PC-9 (cell line): ENCODE results near the gene NF2. TPM values are rescaled to one million over a fixed set of nuclear protein-coding genes. Genes with fewer than 3 reads are reported as not detected.

Experiments
- BruUV-seq: library from RNA; stranded (reverse); fragments of 400-500 nt; replicated peaks from 2 replicates; lab custom pipeline; 2021; lab: Mats Ljungman, UMichigan
- CTCF ChIA-PET: fragments of 300-600 bp; sonication (Branson Sonifier 250); formaldehyde crosslinking; loops from one replicate; lab custom pipeline; 2022; ENCODE audit warnings: antibody characterized with exemption; lab: Charles Lee
- POLR2A ChIA-PET: fragments of 300-600 bp; sonication (Branson Sonifier 250); formaldehyde crosslinking; loops from one replicate; lab custom pipeline; 2022; ENCODE audit warnings: antibody characterized with exemption; ENCODE audit not compliant: unreplicated experiment; lab: Charles Lee
- DNase-seq, 2 experiments: peaks; one replicate each; pipeline versions ENCODE4 v3.0.0 to v3.0.0-alpha.2; 2015 to 2022; ENCODE audit warnings: mixed read lengths in 1 of 2
- H2AFZ ChIP-seq: fragments of 200-600 bp; sonication (generic); 2 replicates; pipeline ENCODE4 v1.8.1; 2017; ENCODE audit warnings: antibody characterized with exemption
- H3F3A ChIP-seq: fragments of 200-600 bp; sonication (generic); 2 replicates; pipeline ENCODE4 v1.8.1; 2017; ENCODE audit warnings: antibody characterized with exemption, mild to moderate bottlenecking, low read depth; ENCODE audit not compliant: insufficient read depth
- H3K27ac ChIP-seq: fragments of 200-600 bp; sonication (generic); 2 replicates; pipeline ENCODE4 v1.6.1; 2016; ENCODE audit warnings: mixed run types
- H3K27me3 ChIP-seq: fragments of 200-600 bp; sonication (generic); 2 replicates; pipeline ENCODE4 v1.6.1; 2016; ENCODE audit warnings: low read depth, mixed run types; ENCODE audit not compliant: insufficient read depth
- H3K36me3 ChIP-seq: fragments of 200-600 bp; sonication (generic); 2 replicates; pipeline ENCODE4 v1.6.1; 2016; ENCODE audit warnings: low read depth, mixed run types
- H3K4me1 ChIP-seq: fragments of 200-600 bp; sonication (generic); replicated peaks from 2 replicates; pipeline ENCODE4 v1.6.1; 2016; ENCODE audit warnings: mixed run types; ENCODE audit not compliant: insufficient read depth
- H3K4me2 ChIP-seq: fragments of 200-600 bp; sonication (generic); 2 replicates; pipeline ENCODE4 v1.6.1; 2017; ENCODE audit warnings: mixed run types
- H3K4me3 ChIP-seq: fragments of 200-600 bp; sonication (generic); 2 replicates; pipeline ENCODE4 v1.6.1; 2016; ENCODE audit warnings: mixed run types
- H3K79me2 ChIP-seq: fragments of 200-600 bp; sonication (generic); 2 replicates; pipeline ENCODE4 v1.6.1; 2017; ENCODE audit warnings: low read depth, mixed run types
- H3K9me2 ChIP-seq: fragments of 200-600 bp; sonication (generic); 2 replicates; pipeline ENCODE4 v1.8.1; 2017; ENCODE audit warnings: mild to moderate bottlenecking; ENCODE audit not compliant: insufficient read depth
- H3K9me3 ChIP-seq: fragments of 200-600 bp; sonication (generic); 2 replicates; pipeline ENCODE4 v1.8.1; 2016; ENCODE audit warnings: low read depth; ENCODE audit not compliant: insufficient read depth
- H4K20me1 ChIP-seq: fragments of 200-600 bp; sonication (generic); 2 replicates; pipeline ENCODE4 v1.8.1; 2017; ENCODE audit not compliant: insufficient read depth
- CTCF ChIP-seq: fragments of 200-600 bp; sonication (generic); conservative IDR thresholded peaks from 2 replicates; pipeline ENCODE4 v1.6.1; 2017; ENCODE audit warnings: mixed run types, antibody characterized with exemption, mild to moderate bottlenecking, moderate library complexity
- EZH2 ChIP-seq: fragments of 200-600 bp; sonication (generic); IDR thresholded peaks from 2 replicates; pipeline ENCODE4 v1.8.0; 2017; ENCODE audit warnings: antibody characterized with exemption, low read depth
- intact Hi-C: fragments of 100-400 bp; cut with micrococcal nuclease; formaldehyde crosslinking; loops from one replicate; pipeline ENCODE4 v1.10.0; 2022; ENCODE audit not compliant: unreplicated experiment
- total RNA-seq: library from RNA; stranded (reverse); gene quantifications from 2 replicates; pipeline ENCODE4 v1.2.3, GENCODE V29; 2021

The NF2 gene
- total RNA-seq, 1 experiment from 2014 or later: 73.2 TPM

DNA sequence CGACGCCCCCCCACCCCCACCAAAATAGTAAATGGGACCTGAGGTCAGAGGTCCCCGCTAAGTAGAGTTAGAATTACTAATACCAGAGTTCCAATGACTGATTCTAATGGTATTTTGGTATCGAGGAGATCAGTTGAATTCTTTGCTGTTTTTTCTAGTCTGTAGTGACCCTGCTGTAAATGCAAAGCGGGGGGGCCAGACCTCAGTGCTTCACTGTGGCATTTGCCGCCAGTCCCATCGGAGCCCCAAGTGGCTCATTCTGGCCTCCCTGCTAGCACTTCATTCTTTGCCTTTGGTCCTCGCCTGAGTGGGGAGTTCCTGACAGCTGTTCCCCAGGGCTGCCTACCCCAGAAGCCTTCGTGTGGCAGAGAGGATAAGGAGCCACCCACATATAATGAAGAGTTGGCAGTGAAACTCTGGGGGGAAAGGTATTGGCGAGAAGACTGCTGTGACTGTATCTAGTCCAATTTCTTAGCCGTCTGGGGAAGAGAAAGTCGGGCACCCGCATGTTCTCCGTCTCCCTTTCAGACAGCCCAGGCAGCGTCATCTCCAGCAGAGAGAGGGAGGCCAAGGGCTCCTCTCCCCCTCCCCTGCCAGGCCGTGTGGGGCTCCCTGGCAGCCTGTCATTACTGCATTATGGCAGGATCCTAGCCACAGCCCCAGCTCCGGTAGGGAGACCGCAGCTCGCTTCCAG is 96.9 kb downstream of the NF2 start:
- ChIA-PET CTCF (no interaction called here), POLR2A (no interaction called here)
- DNase-seq: no peak
- no peak overlapping the region; the same call in 1 of the 2 replicates for H3K4me3 ChIP-seq
- TF ChIP-seq CTCF: no peak
- no peak for TF ChIP-seq EZH2
- H3K27me3 ChIP-seq: no peaks in the 10 kb centered on the region
- intact Hi-C loops: loop anchor here (5.0 kb wide), 4 partner anchors 97 to 387 kb away; no protein-coding TSS in a partner anchor
- H3K27ac ChIP-seq: peak overlapping the region; percentile 81
- no TSS peak for BruUV-seq
- H3K36me3 ChIP-seq: no peaks in the 10 kb centered on the region
- no peaks in the 10 kb centered on the region for H3K9me2 ChIP-seq
- peak overlapping the region; percentile 61 for H3K4me2 ChIP-seq
- no peak overlapping the region for H2AFZ ChIP-seq
- H3F3A ChIP-seq: peaks cover 46% of the 10 kb centered on the region
- peaks cover 54% of the 10 kb centered on the region for H3K4me1 ChIP-seq
- no peaks in the 10 kb centered on the region for H4K20me1 ChIP-seq
- no peaks in the 10 kb centered on the region for H3K9me3 ChIP-seq
- no peaks in the 10 kb centered on the region for H3K79me2 ChIP-seq

DNA sequence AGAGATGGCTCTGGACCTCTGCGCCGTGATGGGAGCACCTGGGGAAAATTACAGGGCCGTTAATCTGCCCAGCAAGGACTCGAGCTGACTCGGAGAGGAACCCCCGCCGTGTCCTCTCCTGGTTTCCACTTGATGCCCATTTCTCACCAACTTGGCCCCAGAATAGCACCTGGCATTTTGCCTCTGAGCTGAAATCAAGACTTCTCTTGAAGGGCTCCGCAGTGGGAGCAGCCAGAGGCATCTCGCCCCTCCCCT is 97.4 kb downstream of the NF2 start:
- intact Hi-C loops: loop anchor here (1.0 to 5.0 kb wide), 5 partner anchors 96 to 386 kb away; no protein-coding TSS in a partner anchor
- no TSS peak for BruUV-seq
- CTCF ChIA-PET: no interaction called here
- no peaks in the 10 kb centered on the region for H3K36me3 ChIP-seq
- H3F3A ChIP-seq: peaks cover 46% of the 10 kb centered on the region
- POLR2A ChIA-PET: interaction anchor here (0.5 kb wide), 1 partner anchor 66 kb away, joined by 5 read pairs; the partner anchor contains the start of gene ZMAT5
- H4K20me1 ChIP-seq: no peaks in the 10 kb centered on the region
- TF ChIP-seq EZH2 (no peak), CTCF (no peak)
- no peaks in the 10 kb centered on the region for H3K79me2 ChIP-seq
- peaks cover 54% of the 10 kb centered on the region for H3K4me1 ChIP-seq
- DNase-seq: no peak
- H2AFZ ChIP-seq: no peak overlapping the region
- peak overlapping the region; percentile 81 for H3K27ac ChIP-seq
- H3K9me3 ChIP-seq: no peaks in the 10 kb centered on the region
- peak overlapping the region; percentile 9; the same call in 1 of the 2 replicates for H3K4me3 ChIP-seq
- H3K4me2 ChIP-seq: peak overlapping the region; percentile 61
- no peaks in the 10 kb centered on the region for H3K9me2 ChIP-seq
- no peaks in the 10 kb centered on the region for H3K27me3 ChIP-seq

DNA sequence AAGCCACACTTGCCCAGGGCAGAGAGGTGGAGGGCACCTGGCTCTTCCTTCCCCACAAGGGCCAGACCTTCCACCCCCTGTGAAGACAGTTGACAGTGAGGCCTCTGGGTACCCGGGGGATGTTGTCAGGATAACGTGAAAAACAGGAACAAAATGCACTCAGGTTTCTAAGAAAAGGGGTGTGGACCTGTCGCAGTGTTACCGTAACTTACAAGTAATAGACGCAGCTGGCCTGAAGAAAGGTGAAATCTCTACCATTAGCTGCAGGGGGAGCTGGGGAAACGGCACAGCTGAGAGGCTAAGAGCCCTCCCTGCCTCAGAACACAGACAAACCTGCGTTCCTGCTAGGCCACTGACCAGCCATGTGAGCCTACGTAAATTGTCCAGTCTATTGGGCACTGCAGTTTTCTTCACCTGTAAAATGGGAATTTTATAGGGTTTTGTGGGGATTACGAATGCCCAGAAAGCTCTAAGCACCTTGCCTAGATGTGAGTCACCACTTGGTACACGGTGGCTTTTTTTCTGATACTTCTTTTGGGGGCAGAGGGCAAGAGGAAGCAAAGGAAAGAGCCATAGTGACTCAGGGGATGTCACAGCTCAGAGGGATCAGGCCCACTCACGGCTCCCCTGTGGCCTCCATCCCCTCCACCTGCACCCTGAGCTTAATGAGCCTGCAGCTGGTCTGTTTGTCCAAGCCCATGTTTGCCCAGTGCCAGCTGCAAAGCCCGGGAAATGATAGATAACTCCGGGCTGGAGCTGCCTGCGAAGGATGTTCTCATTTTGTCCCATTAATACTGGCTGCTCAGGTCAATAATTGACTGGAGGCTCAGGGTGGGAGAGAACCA is 97.9 kb downstream of the NF2 start:
- Histone ChIP-seq H3K36me3 (no peaks in the 10 kb centered on the region), H3K4me1 (peaks cover 54% of the 10 kb centered on the region), H3K4me2 (peak overlapping the region; percentile 61), H3K79me2 (no peaks in the 10 kb centered on the region), H3K27me3 (no peaks in the 10 kb centered on the region), H3K4me3 (peak overlapping the region; percentile 9; the same call in 1 of the 2 replicates), H3K27ac (peak overlapping the region; percentile 81), H4K20me1 (no peaks in the 10 kb centered on the region), H3F3A (peaks cover 46% of the 10 kb centered on the region), H3K9me2 (no peaks in the 10 kb centered on the region), H3K9me3 (no peaks in the 10 kb centered on the region), H2AFZ (no peak overlapping the region)
- no TSS peak for BruUV-seq
- POLR2A ChIA-PET: interaction anchor here (0.5 kb wide), 1 partner anchor 65 kb away, joined by 5 read pairs; the partner anchor contains the start of gene ZMAT5
- intact Hi-C loops: loop anchor here (1.0 to 5.0 kb wide), 5 partner anchors 96 to 386 kb away; no protein-coding TSS in a partner anchor
- peak; percentile 60 to 93 for DNase-seq
- TF ChIP-seq CTCF: peak; percentile 70
- no peak for TF ChIP-seq EZH2
- CTCF ChIA-PET: interaction anchor here (0.5 to 0.7 kb wide), 5 partner anchors 79 to 306 kb away, joined by 3 to 7 read pairs (median 5); no protein-coding TSS in a partner anchor
